Upper lobe of right lung (tissue), 1 donor: ENCODE measurements around the gene P2RY2. TPM values are rescaled to one million over a fixed set of nuclear protein-coding genes. Genes with fewer than 3 reads are reported as not detected.

Experiments used
- ATAC-seq: fragments of 200-7000 bp; cut with Tn5 transposase; one replicate; pipeline ENCODE4 v1.9.1; 2020; ENCODE audit warnings: mild to moderate bottlenecking, moderate library complexity
- DNase-seq: peaks from one replicate; pipeline ENCODE4 v3.0.0-alpha.2; 2020
- H3K27ac ChIP-seq: fragments of 200-600 bp; one replicate; pipeline ENCODE4 v1.8.0; 2022
- H3K27me3 ChIP-seq: fragments of 200-600 bp; one replicate; pipeline ENCODE4 v1.8.0; 2022; ENCODE audit warnings: mild to moderate bottlenecking
- H3K36me3 ChIP-seq: fragments of 200-600 bp; one replicate; pipeline ENCODE4 v1.8.0; 2022
- H3K4me1 ChIP-seq: fragments of 200-600 bp; one replicate; pipeline ENCODE4 v1.8.0; 2022
- H3K4me3 ChIP-seq: fragments of 200-600 bp; one replicate; pipeline ENCODE4 v1.8.0; 2022; ENCODE audit warnings: mild to moderate bottlenecking
- H3K9me3 ChIP-seq: fragments of 200-600 bp; one replicate; pipeline ENCODE4 v1.8.0; 2022
- intact Hi-C: fragments of 100-400 bp; cut with DNase I; formaldehyde crosslinking; loops from one replicate; pipeline ENCODE4 v1.11.0; 2022
- total RNA-seq: library from RNA; stranded (reverse); fragmentation: NEBNext Ultra II Directional; extraction: Animal tissue kit (Norgen Biotek cat#: 25700); gene quantifications from one replicate; pipeline ENCODE4 v1.2.1, GENCODE V29; 2021
- TF ChIP-seq, protein P1 (sequence below): fragments of 200-600 bp; IDR thresholded peaks from one replicate; pipeline ENCODE4 v1.8.0; 2022; ENCODE audit warnings: antibody characterized with exemption
- donor health status: DM: no; HTN: yes; CAD: no; lungs with severe emphysema.

Gene P2RY2
- total RNA-seq, 1 donor from 2014 or later = 7.4 TPM

DNA sequence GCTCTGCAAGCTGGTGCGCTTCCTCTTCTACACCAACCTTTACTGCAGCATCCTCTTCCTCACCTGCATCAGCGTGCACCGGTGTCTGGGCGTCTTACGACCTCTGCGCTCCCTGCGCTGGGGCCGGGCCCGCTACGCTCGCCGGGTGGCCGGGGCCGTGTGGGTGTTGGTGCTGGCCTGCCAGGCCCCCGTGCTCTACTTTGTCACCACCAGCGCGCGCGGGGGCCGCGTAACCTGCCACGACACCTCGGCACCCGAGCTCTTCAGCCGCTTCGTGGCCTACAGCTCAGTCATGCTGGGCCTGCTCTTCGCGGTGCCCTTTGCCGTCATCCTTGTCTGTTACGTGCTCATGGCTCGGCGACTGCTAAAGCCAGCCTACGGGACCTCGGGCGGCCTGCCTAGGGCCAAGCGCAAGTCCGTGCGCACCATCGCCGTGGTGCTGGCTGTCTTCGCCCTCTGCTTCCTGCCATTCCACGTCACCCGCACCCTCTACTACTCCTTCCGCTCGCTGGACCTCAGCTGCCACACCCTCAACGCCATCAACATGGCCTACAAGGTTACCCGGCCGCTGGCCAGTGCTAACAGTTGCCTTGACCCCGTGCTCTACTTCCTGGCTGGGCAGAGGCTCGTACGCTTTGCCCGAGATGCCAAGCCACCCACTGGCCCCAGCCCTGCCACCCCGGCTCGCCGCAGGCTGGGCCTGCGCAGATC is 16.5 kb downstream of the P2RY2 start:
- intact Hi-C loops = loop anchor here (10.0 kb wide), 1 partner anchor 50 kb away; no protein-coding TSS in a partner anchor
- Histone ChIP-seq H3K27me3 (no peaks in the 10 kb centered on the region), H3K27ac (no peak overlapping the region), H3K4me1 (peaks cover 4% of the 10 kb centered on the region), H3K9me3 (no peaks in the 10 kb centered on the region), H3K4me3 (no peak overlapping the region), H3K36me3 (no peaks in the 10 kb centered on the region)
- TF ChIP-seq, protein P1, sequence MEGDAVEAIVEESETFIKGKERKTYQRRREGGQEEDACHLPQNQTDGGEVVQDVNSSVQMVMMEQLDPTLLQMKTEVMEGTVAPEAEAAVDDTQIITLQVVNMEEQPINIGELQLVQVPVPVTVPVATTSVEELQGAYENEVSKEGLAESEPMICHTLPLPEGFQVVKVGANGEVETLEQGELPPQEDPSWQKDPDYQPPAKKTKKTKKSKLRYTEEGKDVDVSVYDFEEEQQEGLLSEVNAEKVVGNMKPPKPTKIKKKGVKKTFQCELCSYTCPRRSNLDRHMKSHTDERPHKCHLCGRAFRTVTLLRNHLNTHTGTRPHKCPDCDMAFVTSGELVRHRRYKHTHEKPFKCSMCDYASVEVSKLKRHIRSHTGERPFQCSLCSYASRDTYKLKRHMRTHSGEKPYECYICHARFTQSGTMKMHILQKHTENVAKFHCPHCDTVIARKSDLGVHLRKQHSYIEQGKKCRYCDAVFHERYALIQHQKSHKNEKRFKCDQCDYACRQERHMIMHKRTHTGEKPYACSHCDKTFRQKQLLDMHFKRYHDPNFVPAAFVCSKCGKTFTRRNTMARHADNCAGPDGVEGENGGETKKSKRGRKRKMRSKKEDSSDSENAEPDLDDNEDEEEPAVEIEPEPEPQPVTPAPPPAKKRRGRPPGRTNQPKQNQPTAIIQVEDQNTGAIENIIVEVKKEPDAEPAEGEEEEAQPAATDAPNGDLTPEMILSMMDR = no peak
- ATAC-seq = no peak
- peak; percentile 62 for DNase-seq

DNA sequence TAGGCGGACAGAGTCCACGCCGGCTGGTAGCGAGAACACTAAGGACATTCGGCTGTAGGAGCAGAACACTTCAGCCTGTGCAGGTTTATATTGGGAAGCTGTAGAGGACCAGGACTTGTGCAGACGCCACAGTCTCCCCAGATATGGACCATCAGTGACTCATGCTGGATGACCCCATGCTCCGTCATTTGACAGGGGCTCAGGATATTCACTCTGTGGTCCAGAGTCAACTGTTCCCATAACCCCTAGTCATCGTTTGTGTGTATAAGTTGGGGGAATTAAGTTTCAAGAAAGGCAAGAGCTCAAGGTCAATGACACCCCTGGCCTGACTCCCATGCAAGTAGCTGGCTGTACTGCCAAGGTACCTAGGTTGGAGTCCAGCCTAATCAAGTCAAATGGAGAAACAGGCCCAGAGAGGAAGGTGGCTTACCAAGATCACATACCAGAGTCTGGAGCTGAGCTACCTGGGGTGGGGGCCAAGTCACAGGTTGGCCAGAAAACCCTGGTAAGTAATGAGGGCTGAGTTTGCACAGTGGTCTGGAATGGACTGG is 17.2 kb downstream of the P2RY2 start:
- Histone ChIP-seq H3K27me3 (no peaks in the 10 kb centered on the region), H3K4me1 (peaks cover 11% of the 10 kb centered on the region), H3K9me3 (no peaks in the 10 kb centered on the region), H3K36me3 (no peaks in the 10 kb centered on the region), H3K27ac (no peak overlapping the region), H3K4me3 (no peak overlapping the region)
- DNase-seq (peak; percentile 1), ATAC-seq (no peak)
- TF ChIP-seq, protein P1 = no peak
- intact Hi-C loops = loop anchor here (10.0 kb wide), 1 partner anchor 51 kb away; no protein-coding TSS in a partner anchor

DNA sequence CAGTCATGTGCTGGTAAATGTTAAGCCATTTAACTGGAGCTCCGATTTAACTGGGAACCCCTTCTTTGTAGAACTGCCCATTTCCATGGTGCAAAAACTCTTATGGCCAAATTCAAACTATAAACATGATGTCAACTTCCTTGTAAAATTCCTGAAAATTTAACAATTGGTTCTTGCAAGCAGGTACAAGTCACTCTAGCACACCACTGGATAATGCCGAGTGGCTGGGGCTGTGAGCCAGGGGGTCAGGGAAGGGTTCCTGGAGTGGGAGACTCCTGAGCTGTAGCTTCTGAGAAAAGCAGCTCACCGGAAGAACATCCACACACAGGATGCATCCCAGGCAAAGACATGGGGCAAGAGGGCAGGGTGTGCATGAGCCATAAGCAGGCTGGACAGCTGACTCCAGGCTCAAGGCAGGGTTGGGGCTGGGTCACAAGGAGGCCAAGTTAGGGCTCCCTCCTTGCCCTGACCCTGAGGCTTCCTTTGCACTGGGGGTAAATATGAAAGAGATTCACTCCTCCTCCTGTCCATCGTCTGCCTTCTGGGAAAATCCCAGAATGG is 18.2 kb downstream of the P2RY2 start:
- peak; percentile 53 for DNase-seq
- Histone ChIP-seq H3K4me3 (no peak overlapping the region), H3K27me3 (no peaks in the 10 kb centered on the region), H3K9me3 (no peaks in the 10 kb centered on the region), H3K36me3 (no peaks in the 10 kb centered on the region), H3K4me1 (peaks cover 16% of the 10 kb centered on the region), H3K27ac (no peak overlapping the region)
- intact Hi-C loops = loop anchor here (10.0 kb wide), 1 partner anchor 51 kb away; no protein-coding TSS in a partner anchor
- TF ChIP-seq, protein P1 = no peak
- ATAC-seq = no peak

DNA sequence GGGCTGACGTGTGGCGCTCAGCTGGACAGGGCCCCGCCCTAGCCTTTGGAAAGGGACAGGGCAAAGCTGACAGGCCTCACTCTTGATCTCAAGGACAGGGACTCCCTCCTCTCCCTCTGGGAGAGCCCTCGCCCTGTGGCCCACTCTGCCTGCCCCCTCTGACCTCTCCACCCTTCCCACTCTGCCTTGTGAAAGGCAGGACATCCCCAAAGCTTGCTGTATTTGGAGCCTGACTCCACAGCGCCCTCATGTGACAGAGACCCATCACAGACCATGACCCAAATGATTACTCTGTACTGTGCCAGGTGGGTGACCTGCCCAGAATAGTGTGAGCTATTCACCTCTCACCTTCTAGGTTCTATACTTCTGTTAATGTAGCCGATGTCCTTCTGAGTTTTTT is 18.8 kb downstream of the P2RY2 start:
- intact Hi-C loops = loop anchor here (10.0 kb wide), 1 partner anchor 52 kb away; no protein-coding TSS in a partner anchor
- ATAC-seq = peak; percentile 83
- H3K4me3 ChIP-seq = no peak overlapping the region
- no peaks in the 10 kb centered on the region for H3K27me3 ChIP-seq
- peaks cover 16% of the 10 kb centered on the region for H3K4me1 ChIP-seq
- peak; percentile 68 for DNase-seq
- no peak overlapping the region for H3K27ac ChIP-seq
- no peaks in the 10 kb centered on the region for H3K9me3 ChIP-seq
- TF ChIP-seq, protein P1 = peak; percentile 66
- no peaks in the 10 kb centered on the region for H3K36me3 ChIP-seq

DNA sequence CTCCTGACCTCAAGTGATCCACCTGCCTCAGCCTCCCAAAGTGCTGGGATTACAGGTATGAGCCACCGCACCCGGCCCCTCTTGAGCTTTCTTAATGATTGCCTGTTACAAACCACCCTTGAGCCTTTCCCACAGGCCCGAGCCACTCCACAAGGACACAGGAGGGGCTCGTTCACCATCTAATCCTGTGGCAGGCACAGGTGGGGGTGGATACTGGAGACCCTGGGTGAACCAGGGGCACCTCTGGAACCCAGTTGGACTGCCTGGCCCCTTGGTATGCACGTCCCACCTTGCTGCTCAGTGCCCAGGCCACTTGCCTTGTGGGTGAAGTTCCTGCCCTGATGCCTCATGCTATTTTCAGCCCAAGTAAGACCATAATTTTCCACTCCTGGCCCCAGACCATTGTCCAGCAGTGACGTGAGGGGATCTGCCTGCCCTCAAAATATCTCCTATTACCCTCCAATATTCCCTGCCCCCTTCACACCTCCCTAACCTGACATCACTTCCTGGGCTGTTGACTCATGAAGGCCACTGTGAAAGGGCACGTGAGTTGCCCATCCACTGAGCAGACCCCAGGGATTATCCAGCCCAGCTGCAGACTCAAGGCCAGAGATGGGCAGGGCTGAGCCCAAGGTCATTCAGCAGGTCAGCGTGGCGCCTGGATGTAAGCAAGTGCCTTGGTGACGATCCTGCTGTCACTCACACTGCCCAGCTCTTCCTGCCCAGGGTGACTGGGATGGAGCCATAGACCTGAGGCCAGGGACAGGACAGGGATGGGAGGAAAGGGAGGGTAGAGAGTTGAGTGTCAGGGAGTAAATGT is 19.6 kb downstream of the P2RY2 start:
- no peak overlapping the region for H3K27ac ChIP-seq
- no peaks in the 10 kb centered on the region for H3K36me3 ChIP-seq
- peaks cover 16% of the 10 kb centered on the region for H3K4me1 ChIP-seq
- no peak for ATAC-seq
- H3K9me3 ChIP-seq = no peaks in the 10 kb centered on the region
- TF ChIP-seq, protein P1 = no peak
- H3K4me3 ChIP-seq = no peak overlapping the region
- peak; percentile 46 for DNase-seq
- intact Hi-C loops = loop anchor here (10.0 kb wide), 1 partner anchor 53 kb away; no protein-coding TSS in a partner anchor
- H3K27me3 ChIP-seq = no peaks in the 10 kb centered on the region
